T-helper 1 cell treated with Interleukin-12 subunit alpha and Interleukin-12 subunit beta and Interleukin-4 antibody, amounts not matched to agents 30 μg/mL and 1 μg/mL, for 36 hours (primary cell): ENCODE measurements around the gene EPS8.

Experiments used
- H3K27ac Mint-ChIP-seq: one replicate; pipeline ENCODE4 v1.8.0; 2021; ENCODE audit warnings: mild to moderate bottlenecking, mixed read lengths
- H3K27me3 Mint-ChIP-seq: one replicate; pipeline ENCODE4 v1.8.0; 2021; ENCODE audit warnings: low read depth, mixed read lengths
- H3K36me3 Mint-ChIP-seq: one replicate; pipeline ENCODE4 v1.8.0; 2021; ENCODE audit warnings: low read depth, mixed read lengths
- H3K4me1 Mint-ChIP-seq: one replicate; pipeline ENCODE4 v1.8.0; 2021; ENCODE audit warnings: low read depth, mixed read lengths
- H3K4me3 Mint-ChIP-seq: one replicate; pipeline ENCODE4 v1.8.0; 2021; ENCODE audit warnings: mild to moderate bottlenecking, moderate library complexity, mixed read lengths
- H3K9me3 Mint-ChIP-seq: one replicate; pipeline ENCODE4 v1.8.0; 2021; ENCODE audit warnings: mixed read lengths

Gene EPS8

DNA sequence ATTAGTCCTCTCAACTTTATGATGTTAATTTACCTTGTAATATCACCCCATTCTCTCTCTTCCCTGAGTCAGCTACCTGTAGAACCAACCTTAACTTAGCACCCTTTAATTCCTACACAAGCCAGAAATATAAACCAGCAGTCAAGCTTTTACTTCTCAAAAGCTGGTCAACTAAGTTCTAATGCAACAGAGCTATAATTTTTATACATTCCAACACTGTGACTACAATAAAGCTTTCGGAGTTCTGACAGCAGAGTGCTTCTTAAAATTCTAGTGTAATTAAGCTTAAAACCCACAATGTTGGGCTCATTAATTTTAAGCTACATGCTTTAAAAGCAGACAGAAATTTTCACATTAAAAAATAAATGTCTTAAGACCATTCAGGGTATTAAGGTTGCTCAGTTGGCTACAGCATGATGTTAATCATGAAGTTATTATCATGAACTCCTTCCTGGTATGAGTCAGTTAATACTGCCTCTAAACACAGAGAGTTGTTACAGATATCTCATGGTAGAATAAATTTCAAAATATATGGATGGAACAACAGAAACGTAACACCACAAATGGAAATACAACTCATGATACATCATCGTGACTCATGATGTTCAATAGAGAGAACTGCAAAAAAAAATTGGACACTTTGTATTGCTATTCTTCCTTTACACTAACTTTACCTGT is 126.7 kb downstream of the EPS8 start:
- no peaks in the 10 kb centered on the region for H3K9me3 Mint-ChIP-seq
- no peaks in the 10 kb centered on the region for H3K4me1 Mint-ChIP-seq
- no peaks in the 10 kb centered on the region for H3K36me3 Mint-ChIP-seq
- H3K27me3 Mint-ChIP-seq = peaks cover 3% of the 10 kb centered on the region
- no peak overlapping the region for H3K4me3 Mint-ChIP-seq
- H3K27ac Mint-ChIP-seq = no peak overlapping the region

DNA sequence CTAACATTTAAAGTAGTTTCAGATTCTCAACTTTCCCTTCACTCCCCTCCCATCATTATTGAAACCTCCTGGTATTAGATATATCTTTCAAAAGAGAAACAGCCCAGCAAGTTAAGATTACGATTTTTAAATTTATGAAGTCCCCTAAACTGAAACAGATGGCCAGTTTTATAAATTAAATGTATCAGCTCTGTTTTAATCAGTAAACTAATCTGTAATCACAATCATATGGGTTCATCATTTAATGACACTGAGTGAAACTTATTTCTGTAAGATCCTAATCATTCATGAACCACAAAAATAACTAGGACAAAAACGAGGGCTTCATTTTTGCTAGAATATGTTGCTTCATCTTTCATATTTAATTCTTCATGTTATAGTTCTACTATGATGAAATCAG is 137.8 kb downstream of the EPS8 start:
- Mint-ChIP-seq H3K4me3 (no peak overlapping the region), H3K27me3 (no peaks in the 10 kb centered on the region), H3K9me3 (no peaks in the 10 kb centered on the region), H3K36me3 (no peaks in the 10 kb centered on the region), H3K27ac (no peak overlapping the region), H3K4me1 (no peaks in the 10 kb centered on the region)

- H3K27me3 Mint-ChIP-seq = no peaks in the 10 kb centered on the region
- no peaks in the 10 kb centered on the region for H3K36me3 Mint-ChIP-seq
- no peak overlapping the region for H3K27ac Mint-ChIP-seq
- H3K9me3 Mint-ChIP-seq = no peaks in the 10 kb centered on the region
- H3K4me3 Mint-ChIP-seq = no peak overlapping the region
- H3K4me1 Mint-ChIP-seq = no peaks in the 10 kb centered on the region
Measured at GRCh38 chr12:15650399-15651128, 138.6 kb downstream of the EPS8 start.

DNA sequence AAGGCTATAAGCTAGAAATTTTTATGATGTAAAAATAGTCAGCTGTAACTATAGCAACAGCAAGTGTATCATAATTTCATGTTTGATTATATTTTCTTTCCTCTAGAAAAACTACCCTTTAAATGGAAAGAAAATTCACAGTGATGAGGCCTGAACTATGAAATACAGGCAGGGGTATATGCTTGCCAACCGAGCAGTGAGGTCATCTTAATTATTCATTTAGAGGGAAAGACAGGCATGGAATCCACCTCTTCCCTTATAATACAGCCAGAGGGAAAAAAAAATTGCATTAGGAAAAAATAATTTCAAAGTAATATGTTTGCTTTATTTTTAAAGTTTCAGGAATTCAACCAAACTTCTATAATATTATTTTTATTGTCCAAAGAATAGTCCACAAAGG is 139.8 kb downstream of the EPS8 start:
- no peaks in the 10 kb centered on the region for H3K9me3 Mint-ChIP-seq
- H3K4me1 Mint-ChIP-seq = no peaks in the 10 kb centered on the region
- no peak overlapping the region for H3K4me3 Mint-ChIP-seq
- no peaks in the 10 kb centered on the region for H3K36me3 Mint-ChIP-seq
- H3K27ac Mint-ChIP-seq = no peak overlapping the region
- H3K27me3 Mint-ChIP-seq = no peaks in the 10 kb centered on the region

GRCh38 chr12:15648558-15648957 is 140.6 kb downstream of the EPS8 start:
- Mint-ChIP-seq H3K4me1 (no peaks in the 10 kb centered on the region), H3K27ac (no peak overlapping the region), H3K36me3 (no peaks in the 10 kb centered on the region), H3K27me3 (no peaks in the 10 kb centered on the region), H3K9me3 (no peaks in the 10 kb centered on the region), H3K4me3 (no peak overlapping the region)

GRCh38 chr12:15646581-15646980 is 142.6 kb downstream of the EPS8 start:
- no peak overlapping the region for H3K4me3 Mint-ChIP-seq

DNA sequence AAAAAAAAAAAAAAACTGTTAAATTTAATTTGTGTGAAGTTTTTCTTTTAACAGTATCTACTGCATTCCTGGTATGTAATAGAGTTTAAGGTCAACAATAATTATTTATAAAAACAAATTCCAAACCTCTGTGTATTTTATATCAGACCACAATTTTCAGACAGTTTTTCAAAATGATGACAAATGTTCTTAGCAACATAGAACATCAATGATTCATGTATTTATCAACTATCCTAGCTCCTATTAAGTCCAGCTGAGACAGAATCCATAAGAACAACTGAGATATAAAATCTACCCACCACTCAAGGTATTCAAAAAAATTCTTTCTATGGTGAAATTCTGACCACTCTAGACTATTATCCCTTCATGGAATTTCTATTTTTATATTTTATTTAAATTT is 144.5 kb downstream of the EPS8 start:
- no peak overlapping the region for H3K4me3 Mint-ChIP-seq
- no peaks in the 10 kb centered on the region for H3K9me3 Mint-ChIP-seq
- H3K27me3 Mint-ChIP-seq = no peaks in the 10 kb centered on the region
- H3K27ac Mint-ChIP-seq = no peak overlapping the region
- no peaks in the 10 kb centered on the region for H3K36me3 Mint-ChIP-seq
- H3K4me1 Mint-ChIP-seq = no peaks in the 10 kb centered on the region

More at GRCh38 chr12:15646581-15646980, 142.6 kb downstream of the EPS8 start:
- Mint-ChIP-seq H3K4me1 (no peaks in the 10 kb centered on the region), H3K36me3 (no peaks in the 10 kb centered on the region), H3K9me3 (no peaks in the 10 kb centered on the region), H3K27ac (no peak overlapping the region), H3K27me3 (no peaks in the 10 kb centered on the region)

- H3K27ac Mint-ChIP-seq = no peak overlapping the region
- H3K4me1 Mint-ChIP-seq = no peaks in the 10 kb centered on the region
- no peaks in the 10 kb centered on the region for H3K36me3 Mint-ChIP-seq
- no peak overlapping the region for H3K4me3 Mint-ChIP-seq
- no peaks in the 10 kb centered on the region for H3K9me3 Mint-ChIP-seq
- peaks cover 7% of the 10 kb centered on the region for H3K27me3 Mint-ChIP-seq
Measured at GRCh38 chr12:15638231-15638630, 151.0 kb downstream of the EPS8 start.

GRCh38 chr12:15636060-15636890 is 152.9 kb downstream of the EPS8 start:
- no peaks in the 10 kb centered on the region for H3K9me3 Mint-ChIP-seq
- H3K36me3 Mint-ChIP-seq = no peaks in the 10 kb centered on the region
- H3K27me3 Mint-ChIP-seq = peaks cover 11% of the 10 kb centered on the region
- no peak overlapping the region for H3K4me3 Mint-ChIP-seq
- no peak overlapping the region for H3K27ac Mint-ChIP-seq
- H3K4me1 Mint-ChIP-seq = no peaks in the 10 kb centered on the region

DNA sequence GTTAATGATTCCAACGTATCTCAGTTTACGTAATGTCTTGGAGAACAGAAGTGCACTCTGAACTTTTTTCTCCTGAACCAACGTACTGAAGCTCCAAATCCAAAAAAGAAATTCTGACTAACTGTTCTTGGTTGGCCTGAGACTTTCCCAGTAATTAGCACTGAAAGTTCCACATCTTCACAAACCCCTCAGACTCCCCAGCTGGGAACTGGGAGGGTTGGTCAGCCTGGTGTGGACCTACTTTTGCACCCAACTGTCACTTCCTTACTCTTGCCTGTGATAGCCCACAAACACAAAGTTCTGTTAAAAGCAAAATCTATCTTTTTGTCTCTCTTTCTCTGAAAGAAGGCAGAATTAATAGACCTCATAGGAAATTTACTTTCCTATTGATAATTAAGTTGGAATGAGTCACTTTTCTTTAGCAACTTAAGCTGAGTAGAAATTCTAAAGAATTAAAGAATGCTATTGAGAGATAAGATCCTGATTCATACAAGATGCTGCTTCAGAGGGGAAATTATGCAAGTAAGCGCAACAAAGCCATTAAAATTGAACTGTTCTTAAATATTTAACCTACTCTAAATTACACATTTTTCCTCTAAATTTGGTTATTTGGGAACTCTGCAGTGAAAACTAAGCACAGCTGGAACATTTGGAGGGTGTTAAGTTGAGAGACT is 155.0 kb downstream of the EPS8 start:
- Mint-ChIP-seq H3K36me3 (no peaks in the 10 kb centered on the region), H3K4me1 (no peaks in the 10 kb centered on the region), H3K27me3 (peaks cover 11% of the 10 kb centered on the region), H3K4me3 (no peak overlapping the region), H3K27ac (no peak overlapping the region), H3K9me3 (no peaks in the 10 kb centered on the region)

GRCh38 chr12:15633201-15633600 is 156.0 kb downstream of the EPS8 start:
- no peaks in the 10 kb centered on the region for H3K9me3 Mint-ChIP-seq
- H3K4me3 Mint-ChIP-seq = no peak overlapping the region
- peaks cover 1% of the 10 kb centered on the region for H3K4me1 Mint-ChIP-seq
- H3K27me3 Mint-ChIP-seq = peaks cover 11% of the 10 kb centered on the region
- no peaks in the 10 kb centered on the region for H3K36me3 Mint-ChIP-seq
- no peak overlapping the region for H3K27ac Mint-ChIP-seq

- Mint-ChIP-seq H3K9me3 (no peaks in the 10 kb centered on the region), H3K4me1 (peaks cover 2% of the 10 kb centered on the region), H3K4me3 (no peak overlapping the region), H3K27me3 (peaks cover 11% of the 10 kb centered on the region), H3K27ac (no peak overlapping the region), H3K36me3 (no peaks in the 10 kb centered on the region)
Measured at GRCh38 chr12:15632708-15633107, 156.5 kb downstream of the EPS8 start.

DNA sequence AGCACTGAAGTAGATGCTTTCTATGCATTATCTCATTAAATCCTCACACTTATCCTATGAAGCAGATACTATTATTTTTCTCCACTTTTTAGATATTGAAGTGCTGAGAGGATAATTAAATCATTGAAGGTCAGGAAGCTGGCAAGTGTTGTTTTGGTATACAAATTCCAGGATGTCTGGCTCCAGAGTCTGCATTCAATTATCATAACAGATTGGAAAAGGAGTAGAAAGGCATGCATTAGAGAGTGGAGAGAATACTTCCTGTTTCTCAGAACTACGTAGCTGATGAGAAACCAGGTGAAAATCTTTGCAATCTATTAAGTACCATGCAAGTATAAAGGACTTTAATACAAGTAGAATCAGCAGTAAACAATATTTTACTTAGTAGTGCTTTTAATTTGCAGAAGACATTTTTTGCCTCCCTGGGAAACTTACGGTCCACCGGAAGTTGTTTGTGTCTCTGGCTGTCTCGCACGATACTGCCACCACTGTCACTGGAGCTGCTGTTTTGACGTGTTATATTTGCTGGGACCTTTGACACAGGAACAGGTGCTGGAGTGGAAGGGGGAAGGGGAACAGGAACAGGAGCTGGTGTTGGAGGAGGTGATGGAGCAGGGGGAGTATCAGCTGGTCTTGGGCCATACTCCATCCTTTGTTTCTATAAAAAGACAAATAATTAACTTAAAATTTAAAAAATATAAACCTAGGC is 158.0 kb downstream of the EPS8 start:
- no peak overlapping the region for H3K27ac Mint-ChIP-seq
- H3K27me3 Mint-ChIP-seq = peaks cover 11% of the 10 kb centered on the region

GRCh38 chr12:15629761-15630160 is 159.4 kb downstream of the EPS8 start:
- no peak overlapping the region for H3K27ac Mint-ChIP-seq
- peaks cover 2% of the 10 kb centered on the region for H3K4me1 Mint-ChIP-seq
- H3K9me3 Mint-ChIP-seq = no peaks in the 10 kb centered on the region
- H3K4me3 Mint-ChIP-seq = no peak overlapping the region
- H3K27me3 Mint-ChIP-seq = peaks cover 11% of the 10 kb centered on the region
- H3K36me3 Mint-ChIP-seq = no peaks in the 10 kb centered on the region

More for the DNA sequence above, 158.0 kb downstream of the EPS8 start:
- H3K4me1 Mint-ChIP-seq = peaks cover 2% of the 10 kb centered on the region
- H3K36me3 Mint-ChIP-seq = no peaks in the 10 kb centered on the region
- H3K4me3 Mint-ChIP-seq = no peak overlapping the region
- no peaks in the 10 kb centered on the region for H3K9me3 Mint-ChIP-seq
